Stimulated activated naive CD4-positive, alpha-beta T cell treated with Interleukin-2 at 50 U/mL for 16 hours (primary cell): Measurements from ENCODE around the gene HK1.
"Not testable (repeated sequence)": the region's sequence is repeated elsewhere in the genome, so short reads cannot be mapped to it uniquely, and the experiment has no call there.

ENCODE experiments used
- DNase-seq: peaks from one replicate; lab custom pipeline; 2025; lab: John Stamatoyannopoulos, UW

Gene HK1

DNA sequence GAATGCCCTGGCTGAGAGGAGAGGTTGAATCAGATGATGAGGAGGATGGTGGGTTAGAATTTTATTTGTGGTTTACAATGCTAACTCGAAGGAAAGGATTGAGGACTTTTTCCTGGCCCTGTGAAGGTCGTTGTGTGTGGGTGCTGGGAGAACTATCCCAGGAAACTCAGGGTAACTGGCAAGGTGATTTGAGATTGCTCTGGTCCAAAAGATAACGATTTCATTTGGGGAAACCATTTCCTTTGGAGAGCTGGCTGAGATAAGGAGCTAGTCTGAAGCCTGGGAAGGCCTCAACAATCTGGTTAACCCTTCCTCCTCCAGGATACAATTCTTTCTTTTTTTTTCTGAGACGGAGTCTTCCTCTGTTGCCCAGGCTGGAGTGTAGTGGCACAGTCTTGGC is 33.0 kb downstream of the HK1 start:
- no peak for DNase-seq

DNA sequence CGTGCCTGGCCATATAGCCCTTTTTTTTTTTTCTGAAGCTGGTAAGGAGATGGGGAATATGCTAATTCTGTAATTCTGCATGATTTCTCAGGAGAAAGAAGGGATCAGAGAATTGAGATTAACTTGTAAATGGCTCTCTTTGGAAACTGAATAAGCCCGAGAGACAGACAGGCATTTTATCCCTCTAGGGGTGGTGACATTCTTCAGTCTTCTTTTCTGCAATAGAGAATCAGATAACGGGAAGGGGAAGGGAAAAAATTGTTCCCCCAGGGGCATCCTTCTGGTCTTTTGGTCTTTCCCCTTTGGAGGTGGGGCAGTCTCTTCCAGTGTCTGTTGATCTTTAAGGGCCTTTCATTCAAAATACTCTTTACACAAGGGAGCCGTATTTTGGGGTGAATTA is 34.2 kb downstream of the HK1 start:
- DNase-seq: no peak

- DNase-seq: no peak
Observed at GRCh38 chr10:69315100-69315542, 36.8 kb downstream of the HK1 start.

- no peak for DNase-seq
Observed at GRCh38 chr10:69315610-69316312, 37.5 kb downstream of the HK1 start.

GRCh38 chr10:69316313-69317059 is 38.2 kb downstream of the HK1 start:
- DNase-seq: no peak

GRCh38 chr10:69317175-69317604 is 38.9 kb downstream of the HK1 start:
- no peak for DNase-seq

DNA sequence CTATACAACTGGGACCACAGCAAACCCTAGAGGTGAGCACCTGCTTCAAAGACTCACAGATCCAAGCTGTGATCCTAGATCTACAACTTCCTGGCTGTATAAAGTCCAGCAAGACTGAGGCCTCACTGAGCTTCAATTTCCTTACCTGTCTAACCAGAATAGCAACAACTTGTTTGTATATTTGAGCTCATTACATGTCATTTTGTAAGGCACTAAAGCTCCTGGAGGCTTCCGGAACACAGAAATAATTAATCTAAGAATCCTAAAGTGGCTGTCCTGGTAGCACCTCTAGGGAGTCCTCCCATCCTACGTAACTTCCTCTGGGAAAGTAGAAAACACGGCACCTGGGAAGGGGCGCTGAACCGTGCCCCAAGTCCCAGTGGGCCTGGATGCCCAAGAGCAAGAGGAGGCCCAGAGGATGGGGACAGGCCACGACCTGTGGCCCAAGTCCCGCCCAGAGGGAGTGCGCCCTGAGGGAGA is 39.4 kb downstream of the HK1 start:
- DNase-seq: no peak

- DNase-seq: peak; percentile 90
Observed at GRCh38 chr10:69318106-69318866, 40.0 kb downstream of the HK1 start.

- peak; percentile 75 for DNase-seq
Observed at GRCh38 chr10:69318867-69319727, 40.8 kb downstream of the HK1 start.

- DNase-seq: no peak
Observed at GRCh38 chr10:69319841-69320316, 41.6 kb downstream of the HK1 start.

- no peak for DNase-seq
Observed at GRCh38 chr10:69320521-69320920, 42.2 kb downstream of the HK1 start.

- DNase-seq: no peak
Observed at GRCh38 chr10:69321039-69321715, 42.9 kb downstream of the HK1 start.

DNA sequence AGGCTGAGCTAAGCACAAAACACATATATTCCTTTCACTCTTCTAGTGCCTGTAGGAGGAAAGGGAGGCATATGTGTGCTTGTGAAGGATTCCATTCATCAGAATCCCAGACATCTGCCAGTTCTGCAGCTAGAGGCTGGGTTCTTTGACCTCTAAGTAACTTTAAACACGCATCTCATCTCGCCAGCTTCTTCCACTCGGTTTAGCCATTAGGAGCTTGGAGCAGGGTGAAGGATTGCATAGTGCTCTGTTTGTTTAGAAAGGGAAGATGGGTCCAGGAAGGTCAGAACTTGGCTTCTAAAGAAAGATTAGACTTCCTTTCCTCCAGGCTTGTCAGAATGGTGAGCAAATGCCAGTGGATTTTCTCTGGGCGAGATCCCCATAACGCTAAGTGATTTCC is 43.6 kb downstream of the HK1 start:
- DNase-seq: no peak

GRCh38 chr10:69322346-69322745 is 44.0 kb downstream of the HK1 start:
- DNase-seq: not testable (repeated sequence)

- DNase-seq: no peak
Observed at GRCh38 chr10:69323622-69324021, 45.3 kb downstream of the HK1 start.

- no peak for DNase-seq
Observed at GRCh38 chr10:69324583-69324982, 46.3 kb downstream of the HK1 start.

- DNase-seq: not testable (repeated sequence)
Observed at GRCh38 chr10:69325637-69326523, 47.6 kb downstream of the HK1 start.

- no peak for DNase-seq
Observed at GRCh38 chr10:69326692-69327091, 48.4 kb downstream of the HK1 start.

DNA sequence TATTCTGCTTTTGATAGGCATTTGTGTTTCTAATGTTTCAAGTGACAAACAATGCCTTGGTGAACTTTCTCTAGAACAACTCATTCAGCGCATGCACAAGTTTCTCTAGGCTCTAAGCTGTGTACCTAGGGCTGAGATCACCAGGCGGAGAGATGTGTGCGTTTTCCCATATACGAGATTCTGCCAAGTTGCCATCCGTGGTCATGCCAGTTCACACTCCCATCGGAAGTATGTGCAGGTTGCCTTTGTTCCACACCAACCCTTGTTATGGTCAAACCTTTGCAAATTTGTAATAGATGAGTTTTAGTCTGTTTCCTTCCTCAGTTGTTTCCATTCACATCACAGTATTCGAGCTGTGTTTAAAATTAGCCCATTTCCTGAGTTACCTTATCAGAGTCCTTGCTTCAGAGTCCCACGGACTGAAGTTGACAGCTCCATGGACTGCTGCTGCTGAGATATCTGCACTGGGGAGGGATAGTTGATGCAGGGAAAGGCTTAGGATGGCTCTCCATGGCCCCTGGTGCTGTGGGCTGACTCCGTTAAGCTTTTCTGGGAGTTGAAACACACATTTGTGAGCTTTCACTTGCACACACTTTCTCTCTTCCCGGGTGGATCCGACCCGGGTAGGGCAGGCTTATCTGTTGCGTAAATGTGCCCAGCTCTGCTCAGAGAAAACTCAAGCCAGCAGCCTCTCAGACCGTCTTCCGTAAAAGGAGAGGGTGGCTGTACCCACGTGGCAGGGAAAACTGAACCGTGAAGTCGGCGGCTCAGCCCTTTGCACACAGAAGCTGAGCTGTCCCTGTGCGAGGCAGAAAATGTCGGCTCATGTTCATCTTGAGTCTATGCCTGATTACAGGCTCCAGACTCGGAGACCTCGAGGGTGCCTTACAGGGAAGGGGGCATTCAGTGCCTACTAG is 49.4 kb downstream of the HK1 start:
- peak; percentile 28 for DNase-seq
